Measurements from ENCODE around the gene CPSF4L.
"Not testable (repeated sequence)": the region's sequence is repeated elsewhere in the genome, so short reads cannot be mapped to it uniquely, and the experiment has no call there.

Gene CPSF4L, protein sequence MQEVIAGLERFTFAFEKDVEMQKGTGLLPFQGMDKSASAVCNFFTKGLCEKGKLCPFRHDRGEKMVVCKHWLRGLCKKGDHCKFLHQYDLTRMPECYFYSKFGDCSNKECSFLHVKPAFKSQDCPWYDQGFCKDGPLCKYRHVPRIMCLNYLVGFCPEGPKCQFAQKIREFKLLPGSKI

GRCh38 chr17:73261617-73261951, at the start of gene CPSF4L:
TSS of gene CPSF4L (minus strand) at chr17:73261880. CDS start at chr17:73261818, 62 bp downstream.
- DNase-seq = no peak

GRCh38 chr17:73311428-73311780, 49.7 kb upstream of the CPSF4L start:
- DNase-seq = no peak

- no peak for DNase-seq
Observed at GRCh38 chr17:73309727-73310596, 48.3 kb upstream of the CPSF4L start.

DNA sequence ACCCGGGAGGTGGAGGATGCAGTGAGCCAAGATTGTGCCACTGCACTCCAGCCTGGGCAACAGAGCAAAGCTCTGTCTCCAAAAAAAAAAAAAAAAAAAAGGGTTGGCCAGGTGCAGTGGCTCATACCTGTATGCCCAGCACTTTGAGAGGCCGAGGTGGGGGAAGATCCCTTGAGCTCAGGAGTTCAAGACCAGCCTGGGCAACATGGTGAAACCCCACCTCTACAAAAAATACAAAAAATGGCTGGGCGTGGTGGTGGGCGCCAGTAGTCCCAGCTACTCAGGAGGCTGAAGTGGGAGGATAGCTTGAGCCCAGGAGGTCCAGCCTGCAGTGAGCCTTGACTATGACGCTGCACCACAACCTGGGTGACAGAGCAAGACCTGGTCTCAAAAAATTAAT, 47.3 kb upstream of the CPSF4L start:
- not testable (repeated sequence) for DNase-seq

GRCh38 chr17:73308017-73308823, 46.5 kb upstream of the CPSF4L start:
- DNase-seq = no peak

DNA sequence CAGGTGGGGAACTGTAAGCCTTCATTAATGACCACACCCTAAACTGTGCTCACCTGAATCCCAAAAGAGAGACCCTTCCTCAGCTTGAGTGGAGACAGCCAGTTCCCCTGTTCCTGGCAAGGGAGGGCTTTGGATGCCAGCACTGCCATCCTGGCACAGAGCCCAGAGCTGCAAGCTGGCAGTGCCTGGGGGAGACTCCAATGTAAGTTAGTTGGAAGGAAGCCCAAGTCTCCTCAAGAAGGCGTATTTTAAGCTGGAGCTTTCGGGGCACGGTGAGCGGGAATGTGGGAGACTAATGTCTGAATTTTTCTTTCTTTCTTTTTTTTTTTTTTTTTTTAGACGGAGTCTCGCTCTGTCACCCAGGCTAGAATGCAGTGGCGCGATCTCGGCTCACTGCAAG, 45.5 kb upstream of the CPSF4L start:
- DNase-seq = no peak

DNA sequence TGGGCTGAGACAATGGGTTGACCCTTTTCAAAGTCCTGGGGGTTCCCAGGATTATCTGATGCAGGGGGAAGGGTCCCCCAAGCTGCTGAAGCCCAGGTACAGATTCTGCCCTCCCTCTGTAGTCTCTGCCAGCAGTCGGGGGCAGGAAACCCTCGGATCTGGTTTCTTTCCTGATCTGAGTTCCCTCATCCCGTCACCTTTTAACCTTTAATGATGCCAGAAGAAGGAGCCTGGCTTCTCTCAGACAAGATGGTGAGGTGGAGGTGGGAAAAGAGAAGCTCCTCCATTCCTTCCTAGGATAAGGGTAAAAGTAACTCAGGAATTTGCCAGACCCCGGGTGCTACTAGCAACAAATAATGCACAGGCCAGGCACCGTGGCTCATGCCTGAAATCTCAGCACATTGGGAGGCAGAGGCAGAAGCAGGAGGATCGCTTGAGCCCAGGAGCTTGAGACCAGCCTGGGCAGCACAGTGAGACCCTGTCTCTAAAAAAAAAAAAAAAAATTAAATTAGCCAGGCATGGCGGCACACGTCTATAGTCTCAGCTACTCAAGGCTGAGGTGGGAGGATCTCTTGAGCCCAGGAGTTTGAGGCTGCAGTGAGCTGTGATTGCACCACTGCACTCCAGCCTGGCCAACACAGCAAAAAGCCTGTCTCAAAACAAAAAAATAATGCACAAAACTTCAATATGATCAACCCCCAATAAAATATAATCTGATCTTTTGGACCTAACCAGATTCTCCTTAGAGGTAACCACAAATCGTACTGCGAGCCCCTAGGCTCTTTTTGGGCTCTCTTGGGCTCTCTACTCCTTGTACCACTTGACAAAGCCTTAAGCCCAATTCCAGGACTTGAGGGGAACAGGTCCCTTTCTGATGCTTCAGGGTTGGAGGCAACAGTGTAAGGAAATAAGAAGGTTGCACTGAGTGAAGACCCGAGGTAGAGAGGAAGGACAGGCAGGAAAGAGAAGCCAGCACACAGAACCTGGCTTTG, 44.5 kb upstream of the CPSF4L start:
- no peak for DNase-seq

DNA sequence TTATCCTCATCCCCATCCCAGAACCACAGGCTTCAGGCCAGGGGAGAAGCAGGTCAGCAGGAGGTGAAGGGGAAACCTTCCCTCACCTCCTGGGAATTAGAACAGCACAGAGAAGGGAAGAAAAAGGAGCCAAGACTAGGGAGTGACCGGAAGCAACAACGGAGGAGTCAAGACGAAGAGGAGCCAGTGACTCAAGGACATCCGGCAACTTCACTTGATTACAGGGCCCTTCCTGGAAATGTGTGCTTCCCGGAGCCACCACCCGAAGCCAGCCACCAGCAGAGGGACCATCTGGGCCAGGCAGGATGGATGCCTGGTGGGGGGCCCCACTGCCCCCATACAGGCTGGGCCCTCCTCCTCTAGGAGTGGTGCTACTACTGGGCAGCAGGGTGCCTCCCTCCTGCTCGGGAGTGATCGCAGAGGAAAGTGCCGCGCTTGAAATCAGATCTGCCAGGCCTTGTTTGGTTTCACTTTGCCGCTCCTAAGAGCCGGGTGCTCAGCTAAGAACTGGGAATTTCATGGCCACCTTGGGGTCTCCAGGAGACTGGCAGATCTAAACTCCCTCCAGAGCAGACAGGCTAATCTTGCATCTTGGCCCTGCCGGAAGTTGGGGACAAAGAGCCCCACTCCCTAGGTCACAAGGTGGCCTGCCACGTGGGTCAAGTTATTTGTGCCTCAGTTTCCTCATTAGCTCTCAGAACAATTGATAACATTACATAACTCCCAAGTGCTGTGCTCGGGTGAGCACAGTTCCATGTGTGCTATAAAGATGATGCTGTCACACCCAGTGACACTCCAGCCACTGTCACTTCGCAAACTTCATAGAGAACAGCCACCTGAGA, 43.5 kb upstream of the CPSF4L start:
- DNase-seq = peak; percentile 75

GRCh38 chr17:73304438-73304837, 42.8 kb upstream of the CPSF4L start:
- no peak for DNase-seq

GRCh38 chr17:73302189-73302588, 40.5 kb upstream of the CPSF4L start:
- no peak for DNase-seq

DNA sequence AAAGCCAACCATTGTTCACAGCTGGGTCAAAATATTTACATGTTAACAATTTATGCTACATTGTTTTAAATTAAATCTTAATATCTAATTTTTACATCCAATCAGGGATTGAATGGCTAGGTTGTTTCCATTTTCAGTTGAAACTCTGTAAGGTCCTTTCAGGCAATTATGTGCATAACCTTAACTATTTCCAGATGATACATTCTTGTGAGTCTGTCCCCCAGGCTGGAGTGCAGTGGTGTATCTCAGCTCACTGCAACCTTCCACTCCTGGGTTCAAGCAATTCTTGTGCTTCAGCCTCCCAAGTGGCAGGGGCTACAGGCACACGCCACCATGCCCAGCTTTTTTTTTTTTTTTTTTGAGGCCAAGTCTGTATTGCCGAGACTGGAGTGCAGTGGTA, 39.7 kb upstream of the CPSF4L start:
- DNase-seq = no peak

- peak; percentile 26 for DNase-seq
Observed at GRCh38 chr17:73300392-73300791, 38.7 kb upstream of the CPSF4L start.

DNA sequence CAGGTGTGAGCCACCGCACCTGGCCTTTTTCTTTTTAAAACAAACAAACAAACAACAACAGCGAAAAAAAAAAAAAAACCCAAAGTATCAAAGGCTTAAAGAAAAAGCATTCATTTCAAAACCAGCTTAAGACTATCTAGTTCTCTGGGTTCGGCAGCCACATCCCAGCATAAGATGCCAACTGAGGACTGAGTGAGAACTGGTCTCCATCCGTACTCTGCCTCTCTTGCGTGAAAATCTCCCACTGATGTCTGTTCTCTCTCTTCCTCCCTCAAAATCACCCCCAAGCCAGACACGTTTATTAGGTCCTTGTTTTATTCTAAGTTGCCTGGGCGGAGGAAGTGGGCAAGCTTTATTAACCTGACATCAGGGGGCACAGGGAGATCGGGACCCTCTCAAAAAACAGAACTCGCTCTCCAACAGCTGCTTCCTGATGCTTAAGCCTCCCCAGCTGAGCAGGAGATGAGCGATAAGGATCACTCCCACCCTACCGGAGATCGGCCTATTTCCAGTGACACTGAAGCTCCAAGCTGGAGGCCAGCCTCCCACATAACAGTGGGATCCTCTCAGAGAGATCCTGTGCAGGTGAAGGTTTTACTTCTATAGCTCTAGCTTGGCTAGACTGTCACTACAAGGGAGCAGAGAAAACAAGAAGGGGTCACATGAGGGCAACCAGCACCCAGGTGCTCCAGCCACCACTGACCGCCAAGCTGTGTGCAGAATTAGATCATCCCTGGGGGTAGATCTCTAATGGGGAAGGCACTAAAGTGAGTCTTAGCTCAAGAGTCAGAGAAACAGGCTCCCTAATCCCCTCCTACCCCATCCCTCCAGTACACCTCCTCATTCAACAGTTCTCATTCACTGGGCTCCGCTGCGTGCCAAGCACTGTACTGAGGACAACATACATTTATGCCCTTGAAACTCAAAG, 36.5 kb upstream of the CPSF4L start:
- no peak for DNase-seq

- no peak for DNase-seq
Observed at GRCh38 chr17:73293480-73293911, 31.8 kb upstream of the CPSF4L start.

- no peak for DNase-seq
Observed at GRCh38 chr17:73293031-73293430, 31.4 kb upstream of the CPSF4L start.

GRCh38 chr17:73292031-73292531, 30.4 kb upstream of the CPSF4L start:
- no peak for DNase-seq

- no peak for DNase-seq
Observed at GRCh38 chr17:73291260-73291801, 29.7 kb upstream of the CPSF4L start.

DNA sequence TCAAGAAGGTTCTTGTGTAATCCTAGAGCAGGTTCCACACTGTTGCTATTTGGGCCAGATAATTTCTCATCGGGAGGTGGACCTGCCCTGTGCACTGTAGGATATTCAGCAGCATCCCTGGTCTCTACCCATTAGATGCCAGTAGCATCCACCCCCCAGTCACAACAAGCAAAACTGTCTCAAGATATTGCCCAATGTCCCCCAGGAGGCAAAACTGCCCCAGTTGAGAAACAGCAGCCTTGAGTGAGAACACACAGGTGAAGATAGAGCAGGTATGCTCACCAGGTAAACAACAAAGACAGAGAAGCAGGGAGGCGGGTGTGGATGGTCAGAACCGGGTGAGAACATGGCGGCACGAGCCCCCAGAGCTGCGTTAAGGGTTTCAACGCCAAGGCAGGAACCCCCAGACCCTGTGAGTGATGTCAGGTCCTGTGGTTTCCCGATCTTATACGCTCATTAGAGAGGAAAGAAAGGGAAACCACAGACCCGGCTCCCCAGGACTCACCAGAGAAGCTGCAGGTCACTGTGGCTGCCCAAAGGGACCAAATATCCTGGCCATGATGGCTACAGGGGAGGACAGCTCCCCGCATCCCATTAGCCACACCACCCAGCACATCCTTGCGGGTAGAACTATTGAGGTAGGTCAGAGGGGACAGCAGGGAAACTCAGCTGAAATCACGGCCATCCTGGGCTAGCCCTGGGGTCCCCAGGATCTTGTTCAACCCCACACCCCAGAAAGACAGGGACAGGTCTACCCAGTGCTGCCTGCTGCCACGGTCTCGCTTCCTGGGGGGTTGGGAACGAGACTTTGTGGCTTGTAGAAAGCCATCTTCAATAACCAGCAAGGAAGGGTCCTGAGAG, 28.9 kb upstream of the CPSF4L start:
- DNase-seq = no peak

Data from NCI-H510A treated with DMSO at 0.1 percent for 48 hours (cell line).